ENCODE results near the gene NFXL1.

- TF ChIP-seq, protein P1, sequence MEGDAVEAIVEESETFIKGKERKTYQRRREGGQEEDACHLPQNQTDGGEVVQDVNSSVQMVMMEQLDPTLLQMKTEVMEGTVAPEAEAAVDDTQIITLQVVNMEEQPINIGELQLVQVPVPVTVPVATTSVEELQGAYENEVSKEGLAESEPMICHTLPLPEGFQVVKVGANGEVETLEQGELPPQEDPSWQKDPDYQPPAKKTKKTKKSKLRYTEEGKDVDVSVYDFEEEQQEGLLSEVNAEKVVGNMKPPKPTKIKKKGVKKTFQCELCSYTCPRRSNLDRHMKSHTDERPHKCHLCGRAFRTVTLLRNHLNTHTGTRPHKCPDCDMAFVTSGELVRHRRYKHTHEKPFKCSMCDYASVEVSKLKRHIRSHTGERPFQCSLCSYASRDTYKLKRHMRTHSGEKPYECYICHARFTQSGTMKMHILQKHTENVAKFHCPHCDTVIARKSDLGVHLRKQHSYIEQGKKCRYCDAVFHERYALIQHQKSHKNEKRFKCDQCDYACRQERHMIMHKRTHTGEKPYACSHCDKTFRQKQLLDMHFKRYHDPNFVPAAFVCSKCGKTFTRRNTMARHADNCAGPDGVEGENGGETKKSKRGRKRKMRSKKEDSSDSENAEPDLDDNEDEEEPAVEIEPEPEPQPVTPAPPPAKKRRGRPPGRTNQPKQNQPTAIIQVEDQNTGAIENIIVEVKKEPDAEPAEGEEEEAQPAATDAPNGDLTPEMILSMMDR (IDR thresholded peaks at IDR 0.05) = no peak
- TF ChIP-seq POLR2AphosphoS5 (IDR thresholded peaks at IDR 0.05) = no peak
- TF ChIP-seq POLR2A (IDR thresholded peaks at IDR 0.05) = no peak
- no peak for TF ChIP-seq EP300 (IDR thresholded peaks at IDR 0.05)
Observed at GRCh38 chr4:47842985-47843384, 71.4 kb downstream of the NFXL1 start.
